Testis (tissue), 3 donors: Measurements from ENCODE around the gene CLEC2L. TPM values are rescaled to one million over a fixed set of nuclear protein-coding genes. Genes with fewer than 3 reads are reported as not detected.

Experiments used
- DNase-seq: peaks from one replicate; pipeline ENCODE4 v3.0.0-alpha.2; 2019
- H3K27ac ChIP-seq, 2 donors: fragments of 200-600 bp; sonication (generic); one replicate each; pipeline ENCODE4 v1.5.1; 2019
- H3K27me3 ChIP-seq: fragments of 200-600 bp; sonication (generic); one replicate; pipeline ENCODE4 v1.5.1; 2019
- H3K36me3 ChIP-seq: fragments of 200-600 bp; sonication (generic); one replicate; pipeline ENCODE4 v1.5.1; 2017; ENCODE audit warnings: low read depth; ENCODE audit errors: missing control alignments
- H3K4me1 ChIP-seq: fragments of 200-600 bp; sonication (generic); one replicate; pipeline ENCODE4 v1.5.1; 2019
- H3K4me3 ChIP-seq, 2 donors: fragments of 200-600 bp; sonication (generic); one replicate each; pipeline ENCODE4 v1.5.1; 2017 to 2019
- H3K9me3 ChIP-seq: fragments of 200-600 bp; sonication (generic); one replicate; pipeline ENCODE4 v1.5.1; 2017
- POLR2A ChIP-seq: fragments of 450-650 bp; IDR thresholded peaks from one replicate; pipeline ENCODE4 v1.6.1; 2017; ENCODE audit warnings: antibody characterized with exemption, mild to moderate bottlenecking, moderate library complexity
- WGBS, 2 donors: methylation state at CpG; one replicate each; pipeline ENCODE4 v1.1.5; 2018; 5-methylcytosine and 5-hydroxymethylcytosine counted together
- intact Hi-C: fragments of 100-400 bp; cut with DNase I; formaldehyde crosslinking; loops from one replicate; pipeline ENCODE4 v1.15.1; 2023; ENCODE audit warnings: low total_unique reads
- polyA plus RNA-seq: library from polyadenylated mRNA; stranded (reverse); fragments of 350-450 nt; fragmentation: Illumina TruSeq; extraction: RNeasy Lipid Tissue Mini Kit (QIAGEN cat#74804); gene quantifications from one replicate; pipeline ENCODE4 v1.2.3, GENCODE V29; 2014; ENCODE audit warnings: low read depth, low replicate concordance; ENCODE audit not compliant: insufficient read depth
- total RNA-seq, 2 donors: library from RNA; depleted of rRNA; stranded (reverse); fragments of >200 nt; gene quantifications; one replicate each; pipeline ENCODE4 v1.2.3, GENCODE V29; 2016
- TF ChIP-seq, protein P1 (sequence below), 3 experiments: fragments of 450-650 bp in 2 of 3; fragments of 200-600 bp in 1 of 3; sonication (generic) in 1 of 3; IDR thresholded peaks; one replicate each; pipeline ENCODE4 v1.5.1; 2016 to 2019; ENCODE audit warnings: antibody characterized with exemption in 3 of 3, mild to moderate bottlenecking in 2 of 3, moderate library complexity in 1 of 3

CLEC2L gene
- total and polyA plus RNA-seq, 3 donors from 2014 or later: 0.79 to 1.6 (median 0.81) TPM

DNA sequence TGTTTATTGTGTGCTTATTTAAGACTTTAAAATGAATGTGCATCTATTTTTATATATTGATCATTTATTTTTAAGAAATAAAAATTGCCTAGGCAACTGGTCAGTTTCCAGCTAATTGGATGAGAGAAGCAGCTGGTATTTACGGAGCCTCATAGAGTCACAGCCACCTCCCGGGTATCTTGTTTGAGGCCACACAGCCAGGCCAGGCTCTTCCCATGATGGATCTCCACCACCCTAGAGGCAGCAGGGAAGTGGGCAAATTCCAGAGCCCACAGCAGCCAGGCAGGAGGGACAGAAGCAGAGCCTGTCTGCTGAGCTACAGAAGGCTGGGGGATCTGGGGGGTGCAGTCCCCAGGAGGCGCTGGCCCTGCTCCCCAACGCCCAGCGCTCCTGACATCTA, 61.6 kb downstream of the CLEC2L start:
- Histone ChIP-seq H3K27me3 (no peaks in the 10 kb centered on the region), H3K9me3 (no peaks in the 10 kb centered on the region), H3K27ac (no peak overlapping the region), H3K36me3 (no peaks in the 10 kb centered on the region), H3K4me1 (no peaks in the 10 kb centered on the region), H3K4me3 (no peak overlapping the region)
- WGBS, 2 donors: 75 to 78% methylated on average over 4 to 5 of the region's 5 CpGs
- intact Hi-C loops: no loop called here
- no peak for DNase-seq
- TF ChIP-seq POLR2A: no peak
- TF ChIP-seq, protein P1, sequence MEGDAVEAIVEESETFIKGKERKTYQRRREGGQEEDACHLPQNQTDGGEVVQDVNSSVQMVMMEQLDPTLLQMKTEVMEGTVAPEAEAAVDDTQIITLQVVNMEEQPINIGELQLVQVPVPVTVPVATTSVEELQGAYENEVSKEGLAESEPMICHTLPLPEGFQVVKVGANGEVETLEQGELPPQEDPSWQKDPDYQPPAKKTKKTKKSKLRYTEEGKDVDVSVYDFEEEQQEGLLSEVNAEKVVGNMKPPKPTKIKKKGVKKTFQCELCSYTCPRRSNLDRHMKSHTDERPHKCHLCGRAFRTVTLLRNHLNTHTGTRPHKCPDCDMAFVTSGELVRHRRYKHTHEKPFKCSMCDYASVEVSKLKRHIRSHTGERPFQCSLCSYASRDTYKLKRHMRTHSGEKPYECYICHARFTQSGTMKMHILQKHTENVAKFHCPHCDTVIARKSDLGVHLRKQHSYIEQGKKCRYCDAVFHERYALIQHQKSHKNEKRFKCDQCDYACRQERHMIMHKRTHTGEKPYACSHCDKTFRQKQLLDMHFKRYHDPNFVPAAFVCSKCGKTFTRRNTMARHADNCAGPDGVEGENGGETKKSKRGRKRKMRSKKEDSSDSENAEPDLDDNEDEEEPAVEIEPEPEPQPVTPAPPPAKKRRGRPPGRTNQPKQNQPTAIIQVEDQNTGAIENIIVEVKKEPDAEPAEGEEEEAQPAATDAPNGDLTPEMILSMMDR (IDR thresholded peaks at IDR 0.05): no peak

DNA sequence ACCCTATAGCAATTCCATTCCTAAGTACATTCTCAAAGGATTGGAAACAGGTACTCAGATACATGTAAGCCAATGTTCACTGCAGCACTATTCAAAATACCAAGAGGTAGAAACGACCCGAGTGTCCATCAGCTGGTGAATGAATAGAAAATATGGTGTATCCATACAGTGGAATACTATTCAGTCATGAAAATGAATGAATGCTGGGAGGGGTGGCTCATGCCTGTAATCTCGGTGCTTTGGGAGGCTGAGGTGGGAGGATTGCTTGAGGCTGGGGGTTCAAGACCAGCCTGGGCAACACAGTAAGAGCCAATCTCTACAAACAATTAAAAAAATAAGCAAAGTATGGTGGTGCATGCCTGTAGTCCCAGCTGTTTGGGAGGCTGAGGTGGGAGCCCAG, 62.8 kb downstream of the CLEC2L start:
- WGBS, 2 donors: 93 to 100% methylated on average over 3 of the region's 3 CpGs
- TF ChIP-seq, protein P1 (IDR thresholded peaks at IDR 0.05): no peak
- TF ChIP-seq POLR2A: no peak
- no peak overlapping the region for H3K4me3 ChIP-seq
- H3K27me3 ChIP-seq: no peaks in the 10 kb centered on the region
- no peaks in the 10 kb centered on the region for H3K9me3 ChIP-seq
- no peaks in the 10 kb centered on the region for H3K4me1 ChIP-seq
- intact Hi-C loops: no loop called here
- H3K27ac ChIP-seq: no peak overlapping the region
- no peaks in the 10 kb centered on the region for H3K36me3 ChIP-seq
- no peak for DNase-seq

DNA sequence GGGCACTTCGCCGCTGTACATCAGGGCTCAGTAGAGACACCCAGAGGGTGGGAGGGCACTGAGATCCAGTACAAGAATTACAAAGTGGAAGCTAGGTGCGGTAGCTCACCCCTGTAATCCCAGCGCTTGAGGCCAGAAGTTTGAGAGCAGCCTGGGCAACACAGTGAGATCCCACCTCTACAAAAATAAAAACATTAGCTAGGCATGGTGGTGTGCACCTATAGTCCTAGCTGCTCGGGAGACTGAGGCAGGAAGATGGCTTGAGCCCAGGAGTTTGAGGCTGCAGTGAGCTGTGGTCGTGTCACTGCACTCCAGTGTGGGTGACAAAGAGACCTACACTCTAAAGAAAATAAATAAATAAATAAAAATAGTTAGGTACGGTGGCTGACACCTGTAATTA, 64.0 kb downstream of the CLEC2L start:
- Histone ChIP-seq H3K36me3 (no peaks in the 10 kb centered on the region), H3K4me3 (no peak overlapping the region), H3K27ac (no peak overlapping the region), H3K9me3 (no peaks in the 10 kb centered on the region), H3K4me1 (no peaks in the 10 kb centered on the region), H3K27me3 (no peaks in the 10 kb centered on the region)
- 95 to 96% methylated on average over 7 of the region's 7 CpGs for WGBS, 2 donors
- peak; percentile 0 for DNase-seq
- intact Hi-C loops: no loop called here
- TF ChIP-seq, protein P1 (IDR thresholded peaks at IDR 0.05): no peak
- TF ChIP-seq POLR2A: no peak

DNA sequence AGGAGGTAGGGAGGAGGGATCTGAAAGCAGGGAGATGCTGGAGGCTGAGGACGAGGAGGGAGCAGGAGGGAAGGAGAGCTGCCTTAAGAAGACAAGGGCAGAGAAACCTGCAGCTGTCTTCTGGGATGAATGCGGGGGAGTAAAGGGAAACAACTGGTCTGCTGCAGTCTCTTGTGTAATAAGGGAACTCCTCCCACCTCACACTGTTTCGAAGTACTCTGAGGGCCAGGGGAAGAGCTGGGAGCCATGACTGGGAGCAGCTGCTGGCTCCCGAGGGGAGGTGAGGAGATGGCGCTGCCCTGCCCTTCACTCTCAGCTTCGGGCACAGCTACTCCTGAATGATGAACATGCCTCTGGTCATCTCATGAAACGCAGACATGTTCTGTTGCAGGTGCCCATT, 65.1 kb downstream of the CLEC2L start:
- H3K9me3 ChIP-seq: no peaks in the 10 kb centered on the region
- no peak overlapping the region for H3K27ac ChIP-seq
- DNase-seq: peak; percentile 32
- 33 to 46% methylated on average over 7 of the region's 7 CpGs for WGBS, 2 donors
- intact Hi-C loops: no loop called here
- no peaks in the 10 kb centered on the region for H3K4me1 ChIP-seq
- no peaks in the 10 kb centered on the region for H3K36me3 ChIP-seq
- H3K4me3 ChIP-seq: no peak overlapping the region
- TF ChIP-seq, protein P1 (IDR thresholded peaks at IDR 0.05): no peak
- no peak for TF ChIP-seq POLR2A
- no peaks in the 10 kb centered on the region for H3K27me3 ChIP-seq

DNA sequence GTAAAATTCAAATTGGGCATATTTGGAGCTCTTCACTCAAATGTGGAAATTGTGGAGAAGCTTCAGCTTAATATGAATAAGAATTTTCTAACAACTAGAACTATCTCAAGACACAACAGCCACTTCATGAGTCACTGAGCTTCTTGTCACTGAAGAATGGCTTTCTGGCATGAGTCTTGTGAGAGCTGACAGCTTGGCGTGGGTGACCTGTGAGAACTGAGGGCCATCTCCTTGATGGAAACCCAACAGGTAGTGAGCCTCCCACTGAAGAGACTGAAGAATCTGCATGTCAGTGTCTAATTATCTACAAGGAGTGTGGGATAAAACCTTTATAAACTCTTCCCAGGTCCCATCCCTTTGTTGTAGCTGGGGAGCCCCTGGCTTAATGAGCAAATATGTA, 66.0 kb downstream of the CLEC2L start:
- TF ChIP-seq POLR2A: no peak
- TF ChIP-seq, protein P1 (IDR thresholded peaks at IDR 0.05): no peak
- peak; percentile 8 for DNase-seq
- no peaks in the 10 kb centered on the region for H3K27me3 ChIP-seq
- no peak overlapping the region for H3K27ac ChIP-seq
- H3K4me3 ChIP-seq: no peak overlapping the region
- intact Hi-C loops: no loop called here
- 83 to 97% methylated on average over 1 of the region's 1 CpG for WGBS, 2 donors
- H3K36me3 ChIP-seq: no peaks in the 10 kb centered on the region
- no peaks in the 10 kb centered on the region for H3K9me3 ChIP-seq
- no peaks in the 10 kb centered on the region for H3K4me1 ChIP-seq
